ENCODE measurements around the gene TTC16. TPM values are rescaled to one million over a fixed set of nuclear protein-coding genes. Genes with fewer than 3 reads are reported as not detected.
A peak's percentile ranks its signal among the peaks of the same experiment; 100 is the strongest.

The TTC16 gene
- total RNA-seq, 1 experiment from 2014 or later: not detected

DNA sequence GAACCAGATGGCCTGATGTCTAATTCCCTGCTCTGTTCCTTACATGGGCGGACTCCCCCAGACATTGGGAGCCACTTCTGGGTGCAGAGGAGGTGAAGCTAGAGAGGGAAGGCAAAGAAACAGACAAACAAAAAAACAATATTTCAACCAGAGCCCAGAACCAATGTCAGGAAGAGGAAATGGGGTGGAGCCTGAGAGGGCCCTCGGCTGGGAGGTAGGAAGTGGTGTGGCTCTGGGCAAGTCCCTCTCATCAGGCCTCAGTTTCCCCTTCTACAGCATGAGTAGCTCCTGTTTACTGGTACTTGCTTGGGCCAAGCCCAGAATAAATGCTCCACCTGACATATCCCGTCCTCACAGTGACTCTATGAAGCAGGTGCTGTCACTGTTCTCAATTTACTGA, 51.5 kb downstream of the TTC16 start:
- TF ChIP-seq, protein P1, sequence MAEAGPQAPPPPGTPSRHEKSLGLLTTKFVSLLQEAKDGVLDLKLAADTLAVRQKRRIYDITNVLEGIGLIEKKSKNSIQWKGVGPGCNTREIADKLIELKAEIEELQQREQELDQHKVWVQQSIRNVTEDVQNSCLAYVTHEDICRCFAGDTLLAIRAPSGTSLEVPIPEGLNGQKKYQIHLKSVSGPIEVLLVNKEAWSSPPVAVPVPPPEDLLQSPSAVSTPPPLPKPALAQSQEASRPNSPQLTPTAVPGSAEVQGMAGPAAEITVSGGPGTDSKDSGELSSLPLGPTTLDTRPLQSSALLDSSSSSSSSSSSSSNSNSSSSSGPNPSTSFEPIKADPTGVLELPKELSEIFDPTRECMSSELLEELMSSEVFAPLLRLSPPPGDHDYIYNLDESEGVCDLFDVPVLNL (CRISPR knock-in tag; IDR thresholded peaks at IDR 0.05; ENCODE audit: borderline replicate concordance, low read depth): no peak
- no peak for TF ChIP-seq ZNF416 (CRISPR knock-in tag; IDR thresholded peaks at IDR 0.05)
- no peak for TF ChIP-seq CREM (CRISPR knock-in tag; IDR thresholded peaks at IDR 0.05)
- Mint-ChIP-seq H3K27ac (peak overlapping the region; percentile 10; the same call in 1 of the 2 replicates), H3K4me3 (no peak overlapping the region), H3K27me3 (ENCODE audit: low read depth) (peaks cover 11% of the 10 kb centered on the region), H3K9me3 (no peaks in the 10 kb centered on the region), H3K36me3 (no peaks in the 10 kb centered on the region), H3K4me1 (peaks cover 49% of the 10 kb centered on the region)
- ATAC-seq: no peak
- ChIA-PET POLR2A (interaction anchor here (0.6 kb wide), 1 partner anchor 147 kb away, joined by 5 read pairs; no protein-coding TSS in a partner anchor), CTCF (interaction anchor here (0.7 to 1.8 kb wide), 5 partner anchors 13 to 102 kb away, joined by 3 to 7 read pairs (median 3); partner anchors contain the start of gene TOR2A)
- DNase-seq (ENCODE audit: low spot score): no peak

DNA sequence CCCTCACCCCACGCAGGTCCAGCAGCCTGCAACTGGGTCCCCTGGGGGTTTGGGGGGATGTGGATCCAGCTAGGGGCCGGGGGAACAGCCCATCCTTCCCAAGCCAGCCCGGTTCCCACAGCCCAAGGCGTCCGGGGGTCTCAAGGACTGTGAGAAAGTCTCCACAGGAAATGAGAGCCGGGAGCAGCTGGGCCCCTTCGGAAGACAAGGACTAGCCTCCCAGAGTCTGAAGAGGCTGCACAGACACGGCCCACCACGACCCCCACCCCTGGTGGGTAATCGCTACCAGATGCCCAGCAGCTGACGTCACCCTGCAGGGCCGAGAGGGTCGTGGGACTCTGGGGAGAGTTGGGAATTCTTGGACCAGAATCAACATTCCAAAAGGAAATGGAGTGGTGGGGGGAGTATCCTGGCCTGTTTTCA, 52.0 kb downstream of the TTC16 start:
- Mint-ChIP-seq H3K36me3 (no peaks in the 10 kb centered on the region), H3K27ac (no peak overlapping the region), H3K9me3 (no peaks in the 10 kb centered on the region), H3K4me3 (no peak overlapping the region), H3K27me3 (ENCODE audit: low read depth) (peaks cover 11% of the 10 kb centered on the region), H3K4me1 (peaks cover 44% of the 10 kb centered on the region)
- POLR2A ChIA-PET: interaction anchor here (0.6 kb wide), 1 partner anchor 148 kb away, joined by 5 read pairs; no protein-coding TSS in a partner anchor
- DNase-seq (ENCODE audit: low spot score) (no peak), ATAC-seq (no peak)
- TF ChIP-seq, protein P2, sequence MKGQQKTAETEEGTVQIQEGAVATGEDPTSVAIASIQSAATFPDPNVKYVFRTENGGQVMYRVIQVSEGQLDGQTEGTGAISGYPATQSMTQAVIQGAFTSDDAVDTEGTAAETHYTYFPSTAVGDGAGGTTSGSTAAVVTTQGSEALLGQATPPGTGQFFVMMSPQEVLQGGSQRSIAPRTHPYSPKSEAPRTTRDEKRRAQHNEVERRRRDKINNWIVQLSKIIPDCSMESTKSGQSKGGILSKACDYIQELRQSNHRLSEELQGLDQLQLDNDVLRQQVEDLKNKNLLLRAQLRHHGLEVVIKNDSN (CRISPR knock-in tag; IDR thresholded peaks at IDR 0.05): no peak
- TF ChIP-seq ZNF219 (CRISPR knock-in tag; IDR thresholded peaks at IDR 0.05; ENCODE audit: borderline replicate concordance) (no peak), ZNF396 (CRISPR knock-in tag; IDR thresholded peaks at IDR 0.05; ENCODE audit: borderline replicate concordance) (no peak), ZNF317 (CRISPR knock-in tag; IDR thresholded peaks at IDR 0.05; ENCODE audit: borderline replicate concordance, low read depth) (no peak), CREB1 (CRISPR knock-in tag; IDR thresholded peaks at IDR 0.05) (no peak)
- TF ChIP-seq, protein P3, sequence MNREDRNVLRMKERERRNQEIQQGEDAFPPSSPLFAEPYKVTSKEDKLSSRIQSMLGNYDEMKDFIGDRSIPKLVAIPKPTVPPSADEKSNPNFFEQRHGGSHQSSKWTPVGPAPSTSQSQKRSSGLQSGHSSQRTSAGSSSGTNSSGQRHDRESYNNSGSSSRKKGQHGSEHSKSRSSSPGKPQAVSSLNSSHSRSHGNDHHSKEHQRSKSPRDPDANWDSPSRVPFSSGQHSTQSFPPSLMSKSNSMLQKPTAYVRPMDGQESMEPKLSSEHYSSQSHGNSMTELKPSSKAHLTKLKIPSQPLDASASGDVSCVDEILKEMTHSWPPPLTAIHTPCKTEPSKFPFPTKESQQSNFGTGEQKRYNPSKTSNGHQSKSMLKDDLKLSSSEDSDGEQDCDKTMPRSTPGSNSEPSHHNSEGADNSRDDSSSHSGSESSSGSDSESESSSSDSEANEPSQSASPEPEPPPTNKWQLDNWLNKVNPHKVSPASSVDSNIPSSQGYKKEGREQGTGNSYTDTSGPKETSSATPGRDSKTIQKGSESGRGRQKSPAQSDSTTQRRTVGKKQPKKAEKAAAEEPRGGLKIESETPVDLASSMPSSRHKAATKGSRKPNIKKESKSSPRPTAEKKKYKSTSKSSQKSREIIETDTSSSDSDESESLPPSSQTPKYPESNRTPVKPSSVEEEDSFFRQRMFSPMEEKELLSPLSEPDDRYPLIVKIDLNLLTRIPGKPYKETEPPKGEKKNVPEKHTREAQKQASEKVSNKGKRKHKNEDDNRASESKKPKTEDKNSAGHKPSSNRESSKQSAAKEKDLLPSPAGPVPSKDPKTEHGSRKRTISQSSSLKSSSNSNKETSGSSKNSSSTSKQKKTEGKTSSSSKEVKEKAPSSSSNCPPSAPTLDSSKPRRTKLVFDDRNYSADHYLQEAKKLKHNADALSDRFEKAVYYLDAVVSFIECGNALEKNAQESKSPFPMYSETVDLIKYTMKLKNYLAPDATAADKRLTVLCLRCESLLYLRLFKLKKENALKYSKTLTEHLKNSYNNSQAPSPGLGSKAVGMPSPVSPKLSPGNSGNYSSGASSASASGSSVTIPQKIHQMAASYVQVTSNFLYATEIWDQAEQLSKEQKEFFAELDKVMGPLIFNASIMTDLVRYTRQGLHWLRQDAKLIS (CRISPR knock-in tag; IDR thresholded peaks at IDR 0.05; ENCODE audit: borderline replicate concordance): no peak
- TF ChIP-seq, protein P4, sequence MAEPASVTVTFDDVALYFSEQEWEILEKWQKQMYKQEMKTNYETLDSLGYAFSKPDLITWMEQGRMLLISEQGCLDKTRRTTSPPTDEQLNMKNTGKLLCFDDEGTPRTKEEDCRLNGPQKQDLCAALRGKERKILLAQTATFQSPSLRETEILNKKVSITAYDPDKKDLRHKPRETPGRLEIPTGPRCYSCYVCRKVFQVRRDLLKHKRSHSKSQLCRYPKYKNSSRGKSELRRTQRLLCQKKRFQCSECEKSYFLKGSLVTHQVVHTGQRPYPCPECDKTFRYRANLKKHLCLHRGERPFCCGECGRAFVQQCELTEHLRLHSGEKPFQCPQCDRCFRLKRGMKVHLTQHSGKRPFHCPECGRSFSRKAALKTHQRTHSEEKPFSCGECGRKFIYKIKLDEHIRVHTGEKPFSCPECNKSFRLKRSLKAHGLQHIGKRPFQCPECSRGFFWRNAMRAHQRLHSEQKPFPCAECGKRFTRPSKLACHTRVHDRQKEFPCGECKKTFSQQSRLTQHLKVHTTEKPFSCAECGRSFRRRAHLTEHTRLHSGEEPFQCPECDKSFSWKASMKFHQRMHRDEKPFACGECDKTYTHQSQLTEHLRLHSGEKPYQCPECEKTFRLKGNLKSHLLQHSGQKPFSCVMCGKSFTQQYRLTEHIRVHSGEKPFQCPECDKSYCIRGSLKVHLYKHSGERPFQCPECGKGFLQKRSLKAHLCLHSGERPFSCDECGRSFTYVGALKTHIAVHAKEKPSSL (CRISPR knock-in tag; conservative IDR thresholded peaks at IDR 0.05): no peak
- TF ChIP-seq, protein P5, sequence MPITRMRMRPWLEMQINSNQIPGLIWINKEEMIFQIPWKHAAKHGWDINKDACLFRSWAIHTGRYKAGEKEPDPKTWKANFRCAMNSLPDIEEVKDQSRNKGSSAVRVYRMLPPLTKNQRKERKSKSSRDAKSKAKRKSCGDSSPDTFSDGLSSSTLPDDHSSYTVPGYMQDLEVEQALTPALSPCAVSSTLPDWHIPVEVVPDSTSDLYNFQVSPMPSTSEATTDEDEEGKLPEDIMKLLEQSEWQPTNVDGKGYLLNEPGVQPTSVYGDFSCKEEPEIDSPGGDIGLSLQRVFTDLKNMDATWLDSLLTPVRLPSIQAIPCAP (CRISPR knock-in tag; IDR thresholded peaks at IDR 0.05): no peak
- CTCF ChIA-PET: interaction anchor here (1.2 to 1.8 kb wide), 3 partner anchors 16 to 101 kb away, joined by 3 to 7 read pairs (median 5); partner anchors contain the start of gene TOR2A

DNA sequence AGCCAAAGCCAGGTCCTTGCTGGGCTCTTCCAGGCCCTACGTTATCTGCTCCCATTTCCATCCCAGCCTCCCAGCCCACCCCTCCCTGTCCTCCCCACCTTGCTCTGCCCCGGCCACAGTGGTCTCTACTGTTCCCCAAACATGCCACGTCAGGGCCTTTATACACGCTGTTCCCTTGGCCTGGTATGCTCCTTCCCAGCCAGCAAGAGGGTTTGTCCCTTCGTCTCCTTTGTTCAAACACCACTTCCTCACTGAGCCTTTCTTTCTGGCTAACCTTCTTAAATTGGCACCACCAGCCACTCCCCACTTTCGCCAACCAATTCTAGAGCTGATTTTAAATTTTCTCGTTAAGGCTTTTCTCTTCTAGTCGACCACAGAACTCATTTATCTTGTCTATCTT, 52.8 kb downstream of the TTC16 start:
- ATAC-seq (no peak), DNase-seq (ENCODE audit: low spot score) (no peak)
- POLR2A ChIA-PET: no interaction called here
- CTCF ChIA-PET: interaction anchor here (1.8 to 3.3 kb wide), 3 partner anchors 13 to 34 kb away, joined by 7 to 38 read pairs (median 28); partner anchors contain the start of genes CDK9 and TOR2A
- Mint-ChIP-seq H3K27me3 (ENCODE audit: low read depth) (peaks cover 11% of the 10 kb centered on the region), H3K4me3 (no peak overlapping the region), H3K9me3 (no peaks in the 10 kb centered on the region), H3K27ac (no peak overlapping the region), H3K36me3 (no peaks in the 10 kb centered on the region), H3K4me1 (peaks cover 39% of the 10 kb centered on the region)
- no peak for TF ChIP-seq FOXJ3 (CRISPR knock-in tag; IDR thresholded peaks at IDR 0.05; ENCODE audit: borderline replicate concordance)
- TF ChIP-seq, protein P6, sequence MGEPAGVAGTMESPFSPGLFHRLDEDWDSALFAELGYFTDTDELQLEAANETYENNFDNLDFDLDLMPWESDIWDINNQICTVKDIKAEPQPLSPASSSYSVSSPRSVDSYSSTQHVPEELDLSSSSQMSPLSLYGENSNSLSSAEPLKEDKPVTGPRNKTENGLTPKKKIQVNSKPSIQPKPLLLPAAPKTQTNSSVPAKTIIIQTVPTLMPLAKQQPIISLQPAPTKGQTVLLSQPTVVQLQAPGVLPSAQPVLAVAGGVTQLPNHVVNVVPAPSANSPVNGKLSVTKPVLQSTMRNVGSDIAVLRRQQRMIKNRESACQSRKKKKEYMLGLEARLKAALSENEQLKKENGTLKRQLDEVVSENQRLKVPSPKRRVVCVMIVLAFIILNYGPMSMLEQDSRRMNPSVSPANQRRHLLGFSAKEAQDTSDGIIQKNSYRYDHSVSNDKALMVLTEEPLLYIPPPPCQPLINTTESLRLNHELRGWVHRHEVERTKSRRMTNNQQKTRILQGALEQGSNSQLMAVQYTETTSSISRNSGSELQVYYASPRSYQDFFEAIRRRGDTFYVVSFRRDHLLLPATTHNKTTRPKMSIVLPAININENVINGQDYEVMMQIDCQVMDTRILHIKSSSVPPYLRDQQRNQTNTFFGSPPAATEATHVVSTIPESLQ (CRISPR knock-in tag; IDR thresholded peaks at IDR 0.05): no peak
- TF ChIP-seq, protein P7, sequence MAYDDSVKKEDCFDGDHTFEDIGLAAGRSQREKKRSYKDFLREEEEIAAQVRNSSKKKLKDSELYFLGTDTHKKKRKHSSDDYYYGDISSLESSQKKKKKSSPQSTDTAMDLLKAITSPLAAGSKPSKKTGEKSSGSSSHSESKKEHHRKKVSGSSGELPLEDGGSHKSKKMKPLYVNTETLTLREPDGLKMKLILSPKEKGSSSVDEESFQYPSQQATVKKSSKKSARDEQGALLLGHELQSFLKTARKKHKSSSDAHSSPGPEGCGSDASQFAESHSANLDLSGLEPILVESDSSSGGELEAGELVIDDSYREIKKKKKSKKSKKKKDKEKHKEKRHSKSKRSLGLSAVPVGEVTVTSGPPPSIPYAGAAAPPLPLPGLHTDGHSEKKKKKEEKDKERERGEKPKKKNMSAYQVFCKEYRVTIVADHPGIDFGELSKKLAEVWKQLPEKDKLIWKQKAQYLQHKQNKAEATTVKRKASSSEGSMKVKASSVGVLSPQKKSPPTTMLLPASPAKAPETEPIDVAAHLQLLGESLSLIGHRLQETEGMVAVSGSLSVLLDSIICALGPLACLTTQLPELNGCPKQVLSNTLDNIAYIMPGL (CRISPR knock-in tag; IDR thresholded peaks at IDR 0.05): no peak
- no peak for TF ChIP-seq GRHL2 (CRISPR knock-in tag; IDR thresholded peaks at IDR 0.05; ENCODE audit: insufficient replicate concordance, severe bottlenecking)
